ENCODE measurements around the gene TSPAN6.
A peak's percentile ranks its signal among the peaks of the same experiment; 100 is the strongest.

Gene TSPAN6, protein sequence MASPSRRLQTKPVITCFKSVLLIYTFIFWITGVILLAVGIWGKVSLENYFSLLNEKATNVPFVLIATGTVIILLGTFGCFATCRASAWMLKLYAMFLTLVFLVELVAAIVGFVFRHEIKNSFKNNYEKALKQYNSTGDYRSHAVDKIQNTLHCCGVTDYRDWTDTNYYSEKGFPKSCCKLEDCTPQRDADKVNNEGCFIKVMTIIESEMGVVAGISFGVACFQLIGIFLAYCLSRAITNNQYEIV

DNA sequence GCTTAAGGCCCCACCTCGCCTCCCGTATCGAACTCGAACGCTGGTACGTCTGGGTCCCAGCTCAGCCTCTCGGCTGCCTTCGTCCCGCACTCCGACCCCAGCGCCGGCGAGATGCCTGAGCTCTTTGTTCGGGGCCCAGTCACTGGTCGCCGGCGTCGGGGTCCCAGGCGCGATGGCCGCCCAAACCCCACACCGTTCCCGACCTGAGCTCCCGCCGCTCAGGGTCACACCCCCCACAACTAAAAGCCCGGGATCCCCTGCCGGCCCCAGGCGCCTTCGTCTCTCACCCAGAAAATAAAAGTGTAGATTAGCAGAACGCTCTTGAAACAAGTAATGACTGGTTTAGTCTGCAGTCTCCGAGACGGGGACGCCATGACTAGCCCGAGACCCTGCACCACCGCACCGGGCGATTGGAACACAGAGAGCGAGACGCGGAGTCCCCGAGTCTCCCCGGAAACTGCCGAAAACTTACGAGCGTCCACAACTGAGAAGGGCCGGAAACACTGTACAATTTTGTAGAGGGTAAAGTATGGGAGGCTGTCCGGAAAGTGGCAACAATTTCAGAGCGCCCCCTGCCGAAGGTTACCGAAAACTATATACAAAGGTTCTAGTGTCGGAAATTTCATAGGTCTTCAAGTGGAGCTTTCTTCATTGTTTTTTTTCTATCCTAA, at the start of gene TSPAN6:
TSS of gene TSPAN6 (minus strand) at position 486 of the 671 bp plus-strand sequence. CDS start at position 374, 112 bp downstream.
- DNase-seq = peak; percentile 8

DNA sequence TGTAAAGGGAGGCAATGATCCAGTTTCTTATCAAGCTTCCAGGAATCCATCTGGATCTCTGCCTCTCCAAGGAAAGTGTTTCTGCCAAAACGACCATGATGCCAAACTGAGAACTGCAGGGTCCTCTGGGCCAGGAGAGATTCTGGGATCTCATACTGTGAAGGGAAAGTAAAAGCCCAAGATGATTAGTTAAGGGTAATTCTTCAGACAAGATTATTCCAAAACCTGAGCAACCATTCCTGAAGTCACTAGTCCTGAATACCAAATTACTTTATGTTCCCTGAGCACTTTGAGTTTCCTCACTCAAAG, 49.3 kb upstream of the TSPAN6 start:
- no peak for DNase-seq

DNA sequence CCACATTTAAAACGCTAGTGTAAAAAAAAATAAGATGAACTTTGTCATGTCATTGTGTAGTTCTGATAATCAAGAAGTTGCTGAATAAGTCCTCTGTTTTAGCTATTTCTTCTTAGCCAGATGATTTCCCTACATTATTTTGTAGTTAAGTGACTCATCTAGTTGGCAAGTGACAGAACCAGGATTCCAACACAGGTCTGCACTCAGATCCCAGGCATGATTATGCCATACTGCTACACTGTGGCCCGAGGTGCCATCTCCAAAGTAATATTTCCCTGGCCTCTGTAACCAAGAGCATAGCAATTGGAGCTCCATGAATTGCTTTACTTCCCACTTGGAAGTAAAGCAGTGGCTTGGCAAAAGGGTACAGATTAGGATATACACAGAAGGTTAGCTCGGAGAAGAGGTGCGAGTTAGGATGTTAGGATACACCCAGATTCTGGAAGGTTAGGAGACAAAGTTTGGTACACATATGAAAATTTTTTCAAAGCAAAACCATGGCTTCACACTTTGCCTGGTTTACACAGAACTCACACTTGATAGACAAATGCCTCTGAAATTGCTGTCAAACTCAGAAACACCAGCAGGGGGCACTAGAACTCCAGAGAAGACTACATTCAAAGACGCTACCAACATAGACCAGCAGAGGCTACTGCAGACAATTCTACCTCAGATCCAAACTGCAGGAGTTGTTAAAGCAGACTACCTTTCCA, 48.8 kb upstream of the TSPAN6 start:
- DNase-seq = peak; percentile 5

DNA sequence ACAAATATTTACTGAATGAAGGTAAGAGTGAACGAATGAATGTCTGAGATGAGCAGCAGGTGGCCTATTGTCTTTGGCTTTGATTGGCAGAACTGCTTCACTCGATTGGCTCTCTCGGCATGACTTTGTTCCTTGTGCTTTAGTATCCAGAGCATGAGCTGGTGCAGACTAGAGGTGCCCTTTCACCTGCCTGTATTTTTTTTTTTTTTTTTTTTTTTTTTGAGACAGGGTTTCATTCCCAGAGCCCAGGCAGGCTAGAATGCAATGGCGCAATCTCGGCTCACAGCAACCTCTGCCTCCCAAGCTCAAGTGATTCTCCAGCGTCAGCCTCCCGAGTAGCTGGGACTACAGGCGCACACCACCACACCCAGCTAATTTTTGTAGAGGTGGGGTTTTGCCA, 46.3 kb upstream of the TSPAN6 start:
- DNase-seq = no peak

DNA sequence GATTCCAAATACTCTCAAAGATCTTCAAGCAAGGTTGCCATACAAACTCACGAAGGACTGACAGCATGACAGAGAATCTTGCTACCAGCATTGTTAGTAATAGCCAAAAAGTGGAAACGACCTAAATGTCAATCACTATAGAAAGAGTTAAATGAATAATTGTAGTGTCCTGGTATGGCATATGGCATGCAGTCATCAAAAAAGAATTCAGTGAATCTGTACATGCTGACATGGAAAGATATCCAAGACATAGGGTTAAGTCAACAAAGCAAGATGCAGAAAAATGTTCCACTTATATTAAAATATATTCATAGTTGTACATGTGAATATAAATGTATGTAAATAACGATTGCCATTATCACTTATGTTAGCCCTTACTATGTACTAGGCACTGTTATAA, 45.0 kb upstream of the TSPAN6 start:
- no peak for DNase-seq

DNA sequence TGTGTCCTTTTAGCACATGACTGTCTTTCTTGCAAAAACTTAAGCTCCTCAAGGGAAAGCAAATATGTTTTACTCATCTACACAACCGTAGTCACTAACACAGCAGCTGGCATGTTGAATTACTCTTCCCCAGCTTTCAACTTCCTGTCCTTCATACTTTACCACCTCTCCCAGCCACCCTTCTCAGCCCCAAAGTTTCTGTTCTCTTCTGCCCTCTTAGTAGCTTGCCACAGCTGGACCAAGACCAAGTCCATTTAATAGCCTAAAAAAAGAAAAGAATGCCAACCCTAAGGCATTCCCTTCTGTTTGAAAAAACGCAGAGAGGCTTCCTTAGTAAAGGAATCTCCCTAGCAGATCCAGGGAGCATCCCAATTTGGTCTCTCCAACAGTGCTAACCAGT, 44.1 kb upstream of the TSPAN6 start:
- no peak for DNase-seq

DNA sequence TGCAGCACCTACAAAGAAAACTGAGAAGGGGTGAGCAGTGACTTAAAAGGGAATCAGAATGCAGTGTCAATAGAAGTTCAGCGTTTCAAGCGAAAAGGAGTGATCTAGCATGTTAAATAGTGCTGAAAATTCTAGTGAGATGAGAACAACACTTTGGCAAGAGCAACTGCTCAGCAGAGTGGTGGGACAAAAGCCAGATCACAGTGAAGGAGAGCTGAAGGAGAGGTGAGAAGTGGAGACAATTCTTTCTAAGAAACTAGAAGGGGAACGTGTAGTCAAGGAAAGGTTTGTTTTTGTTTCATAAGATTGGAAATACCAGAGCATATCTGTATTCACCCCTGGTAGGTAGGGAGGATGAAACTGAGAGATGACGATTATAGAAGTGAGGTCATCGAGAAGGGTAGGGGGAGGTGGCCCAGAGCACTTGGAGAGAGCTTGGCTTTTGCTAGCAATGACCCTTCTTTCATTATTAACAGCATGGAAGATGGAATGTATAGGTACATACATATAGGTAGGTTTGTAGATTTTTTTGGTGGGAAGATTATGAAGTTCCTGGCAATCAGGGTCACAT, 41.1 kb upstream of the TSPAN6 start:
- no peak for DNase-seq

DNA sequence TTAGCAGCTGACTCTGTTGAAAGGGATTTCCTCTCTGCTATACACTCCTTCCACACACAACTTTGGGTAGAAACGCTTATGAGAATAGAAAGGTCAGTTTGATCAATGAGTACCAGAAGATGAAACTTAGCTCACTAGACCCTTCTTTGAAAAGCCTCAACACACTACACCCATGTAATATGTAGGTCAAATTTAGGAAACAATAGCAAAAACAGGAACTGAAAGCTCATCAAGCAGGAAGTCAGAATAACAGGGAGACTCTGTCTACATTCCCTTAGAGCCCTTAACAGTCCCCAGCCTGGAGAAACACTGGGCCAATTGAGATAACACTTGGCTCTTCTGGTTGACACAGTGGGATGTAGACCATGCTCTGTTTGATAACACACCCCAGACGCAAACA, 38.1 kb upstream of the TSPAN6 start:
- DNase-seq = no peak

DNA sequence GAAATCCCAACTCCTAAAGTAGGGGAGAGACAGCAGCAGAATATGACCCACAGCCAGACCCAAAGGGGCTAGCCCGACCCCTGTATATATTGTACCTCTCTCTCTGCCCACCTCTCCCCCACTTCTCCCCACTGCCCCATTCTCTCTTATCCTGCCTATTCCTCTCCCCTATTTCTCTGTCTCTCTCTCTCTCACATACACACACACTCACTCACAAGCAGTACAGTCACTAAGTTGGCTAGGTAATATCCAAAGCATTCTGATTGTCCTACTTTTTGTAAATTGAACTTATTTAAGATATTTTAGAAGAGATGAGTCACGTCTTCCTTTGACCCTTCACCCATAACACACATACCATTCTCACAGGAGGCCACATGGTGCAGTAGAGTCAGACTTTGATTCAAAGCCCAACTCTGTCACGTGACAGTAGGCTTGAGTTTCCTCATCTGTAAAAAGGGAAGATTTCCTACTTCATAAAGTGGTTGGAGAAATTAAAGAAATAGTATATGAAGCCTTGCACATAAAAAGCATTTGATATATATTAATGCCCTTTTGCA, 36.9 kb upstream of the TSPAN6 start:
- DNase-seq = no peak

DNA sequence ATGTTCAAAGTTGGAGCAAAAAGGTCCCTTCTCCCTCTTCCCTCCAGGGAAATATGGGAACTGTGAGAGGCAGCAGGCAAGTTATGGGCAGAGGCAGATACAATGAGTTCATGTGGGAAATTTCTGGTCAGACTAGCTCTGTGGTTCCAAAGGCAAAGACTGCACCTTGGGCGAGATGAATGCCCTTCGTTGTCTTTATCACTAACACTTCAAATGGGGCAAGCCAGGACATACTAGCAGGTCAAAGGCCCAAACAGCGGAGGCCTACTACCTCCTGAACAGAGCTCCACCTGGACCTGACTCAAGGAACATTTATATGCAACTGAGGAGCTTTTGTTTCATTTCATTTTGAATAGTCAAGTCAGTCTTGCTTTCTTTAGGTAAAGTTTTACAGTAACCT, 36.4 kb upstream of the TSPAN6 start:
- no peak for DNase-seq

DNA sequence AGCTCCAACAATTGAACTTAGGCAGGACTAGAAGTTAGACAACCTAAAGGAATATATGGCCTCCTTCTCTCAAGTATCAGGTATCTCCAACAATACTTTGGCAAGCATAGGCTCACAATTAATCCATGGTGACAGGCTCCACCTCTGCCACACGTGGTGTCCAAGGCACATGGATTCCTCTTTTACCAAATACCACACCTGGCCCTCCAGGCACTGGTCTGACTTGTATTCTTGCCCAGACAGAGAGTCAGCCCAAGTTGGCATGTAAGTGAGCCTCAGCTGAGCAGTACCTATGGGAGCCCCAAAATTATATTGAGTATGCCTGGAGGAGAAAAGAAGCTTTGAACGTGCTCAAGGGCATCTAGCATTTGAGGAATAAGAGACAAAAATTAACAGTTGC, 27.0 kb upstream of the TSPAN6 start:
- DNase-seq = no peak

DNA sequence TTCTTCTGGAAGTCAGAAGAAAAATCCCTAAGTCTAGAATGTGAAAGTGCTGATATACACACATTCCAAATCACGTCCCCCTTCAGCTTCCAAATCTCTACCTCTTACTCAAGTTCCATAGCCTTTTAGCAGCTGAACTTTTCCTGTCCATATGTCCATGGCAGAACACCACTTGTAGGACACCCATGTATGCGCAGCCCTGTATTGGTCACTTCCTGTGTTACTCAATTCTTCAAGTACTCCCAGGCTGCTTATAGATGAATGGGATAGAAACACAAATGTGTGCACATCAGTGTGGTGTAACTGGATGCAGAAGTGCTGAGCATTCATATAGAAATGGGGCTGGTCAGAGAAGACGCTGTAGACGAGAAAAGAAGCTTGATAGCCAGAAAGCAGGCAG, 26.2 kb upstream of the TSPAN6 start:
- DNase-seq = no peak

DNA sequence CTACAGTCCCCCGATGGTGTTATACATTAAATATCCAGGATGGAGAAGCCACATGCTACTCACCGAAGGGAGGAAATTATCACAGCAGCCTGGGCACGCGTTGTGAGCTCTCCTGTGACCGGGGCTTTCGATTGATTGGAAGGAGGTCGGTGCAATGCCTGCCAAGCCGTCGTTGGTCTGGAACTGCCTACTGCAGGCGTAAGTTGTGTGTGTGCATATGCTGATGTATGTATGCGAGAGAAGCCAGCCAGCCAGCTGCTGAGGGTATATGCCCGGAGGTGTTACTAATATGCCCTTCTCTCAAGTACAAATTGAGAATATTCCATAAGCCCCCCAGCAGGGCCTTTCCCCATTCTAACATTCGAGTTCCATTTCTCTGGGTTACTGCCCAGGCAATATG, 25.6 kb upstream of the TSPAN6 start:
- no peak for DNase-seq

DNA sequence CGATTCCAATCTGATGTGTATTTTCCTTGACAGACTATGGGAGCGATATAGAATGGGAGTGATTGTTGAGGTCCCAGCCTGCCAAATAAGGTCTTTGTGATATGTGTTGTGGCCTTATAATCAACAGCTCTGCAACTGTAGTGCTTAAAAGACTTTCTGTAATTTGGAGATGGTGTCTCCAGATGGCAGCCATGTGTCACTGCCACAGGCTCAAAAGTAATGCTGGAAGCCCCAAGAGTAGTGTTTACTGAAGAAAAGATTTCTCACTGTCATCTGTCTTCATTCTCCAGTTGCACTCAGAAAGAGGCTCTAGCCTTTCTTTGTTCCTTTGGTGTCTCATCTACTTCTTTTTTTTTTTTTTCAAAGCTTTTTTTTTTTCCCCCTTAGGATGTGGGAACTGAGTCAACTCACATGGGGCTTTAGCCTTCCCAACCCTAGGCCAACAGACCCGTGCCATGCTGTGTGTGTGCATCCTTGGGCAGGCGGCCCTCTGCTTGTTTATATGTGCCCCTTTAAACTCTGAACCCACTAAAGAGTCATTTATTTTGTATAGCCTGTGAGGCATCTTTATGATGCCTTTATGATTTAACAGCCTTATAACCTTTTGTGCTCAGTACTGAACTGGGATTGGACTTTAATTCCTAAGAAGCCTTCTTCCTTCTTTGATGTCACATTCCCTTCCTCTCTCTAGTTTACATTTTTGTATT, 23.0 kb upstream of the TSPAN6 start:
- no peak for DNase-seq

DNA sequence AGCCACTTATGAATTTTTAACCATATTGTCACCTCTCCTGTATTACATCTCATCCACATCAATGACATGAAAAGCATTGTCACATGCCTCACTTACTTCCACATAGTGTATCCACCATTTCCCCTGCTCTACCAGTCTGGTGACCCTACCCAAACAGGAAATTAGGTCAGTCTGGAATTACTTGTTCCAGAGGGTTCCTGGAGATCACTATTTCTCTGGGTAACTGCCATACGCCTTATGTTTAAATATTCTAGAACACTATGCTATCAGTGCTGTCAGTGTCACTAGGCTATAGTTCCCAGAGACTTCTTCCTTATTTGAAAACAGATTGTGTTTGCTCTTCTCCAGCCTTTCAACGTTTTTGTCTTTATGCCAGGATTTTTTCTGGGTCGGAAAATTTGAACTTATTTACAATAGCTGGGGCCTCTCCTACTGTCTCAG, 22.4 kb upstream of the TSPAN6 start:
- DNase-seq = no peak

DNA sequence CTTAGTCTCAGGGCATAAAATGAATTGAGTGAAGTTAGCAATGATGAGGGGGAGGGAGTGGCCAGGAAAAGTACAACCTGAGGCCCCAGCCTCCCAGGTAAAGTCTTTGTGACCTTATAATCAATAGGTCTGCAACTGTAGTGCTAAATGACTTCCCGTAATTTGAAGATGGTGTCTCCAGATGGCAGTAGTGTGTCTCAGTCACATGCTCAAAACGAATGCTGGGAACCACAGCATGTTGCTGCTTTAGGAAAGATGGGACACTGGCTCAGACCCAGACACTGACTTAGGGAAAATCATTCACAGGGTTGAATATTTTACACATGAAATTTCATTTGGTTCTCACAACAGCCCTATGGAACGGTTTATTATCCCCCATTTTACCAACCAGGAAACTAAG, 17.7 kb upstream of the TSPAN6 start:
- DNase-seq = no peak

DNA sequence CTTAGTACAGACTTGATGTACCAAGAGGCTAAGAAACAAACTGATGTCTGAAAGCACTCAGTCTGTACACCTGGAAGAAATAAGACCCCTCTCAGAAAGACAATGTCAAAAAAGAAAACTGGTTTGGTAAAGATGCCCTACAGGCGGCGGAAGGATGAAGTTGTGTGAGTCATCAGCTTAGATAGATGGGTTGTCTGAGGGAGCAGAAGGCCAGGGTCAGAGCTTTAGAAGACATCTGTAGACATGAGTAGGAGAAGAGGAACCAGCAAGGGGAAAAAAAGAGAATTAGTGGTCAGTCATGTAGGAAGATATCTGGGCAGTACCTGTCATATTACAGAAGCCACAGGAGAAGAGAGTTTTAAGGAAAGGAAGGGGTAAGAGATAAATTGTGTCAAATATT, 15.7 kb upstream of the TSPAN6 start:
- no peak for DNase-seq

DNA sequence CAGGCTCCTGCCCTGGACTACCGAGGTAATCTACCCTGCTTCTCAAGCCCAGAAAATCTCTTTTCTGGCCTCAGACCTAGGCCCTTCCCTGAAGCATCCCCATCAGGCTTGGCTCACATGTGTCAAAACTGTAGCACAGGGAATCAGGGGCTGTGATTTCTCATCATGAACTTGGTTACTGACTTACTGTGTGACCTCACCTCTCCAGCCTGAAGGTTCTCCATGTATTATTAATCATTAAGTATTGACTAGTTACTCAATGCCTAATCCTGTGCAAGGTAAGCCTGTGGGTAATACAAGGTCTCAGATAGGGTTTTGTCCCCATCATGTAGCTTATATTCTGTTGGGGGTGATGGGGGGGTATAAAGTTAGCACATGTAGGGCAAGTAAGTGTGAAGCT, 14.2 kb upstream of the TSPAN6 start:
- DNase-seq = no peak

DNA sequence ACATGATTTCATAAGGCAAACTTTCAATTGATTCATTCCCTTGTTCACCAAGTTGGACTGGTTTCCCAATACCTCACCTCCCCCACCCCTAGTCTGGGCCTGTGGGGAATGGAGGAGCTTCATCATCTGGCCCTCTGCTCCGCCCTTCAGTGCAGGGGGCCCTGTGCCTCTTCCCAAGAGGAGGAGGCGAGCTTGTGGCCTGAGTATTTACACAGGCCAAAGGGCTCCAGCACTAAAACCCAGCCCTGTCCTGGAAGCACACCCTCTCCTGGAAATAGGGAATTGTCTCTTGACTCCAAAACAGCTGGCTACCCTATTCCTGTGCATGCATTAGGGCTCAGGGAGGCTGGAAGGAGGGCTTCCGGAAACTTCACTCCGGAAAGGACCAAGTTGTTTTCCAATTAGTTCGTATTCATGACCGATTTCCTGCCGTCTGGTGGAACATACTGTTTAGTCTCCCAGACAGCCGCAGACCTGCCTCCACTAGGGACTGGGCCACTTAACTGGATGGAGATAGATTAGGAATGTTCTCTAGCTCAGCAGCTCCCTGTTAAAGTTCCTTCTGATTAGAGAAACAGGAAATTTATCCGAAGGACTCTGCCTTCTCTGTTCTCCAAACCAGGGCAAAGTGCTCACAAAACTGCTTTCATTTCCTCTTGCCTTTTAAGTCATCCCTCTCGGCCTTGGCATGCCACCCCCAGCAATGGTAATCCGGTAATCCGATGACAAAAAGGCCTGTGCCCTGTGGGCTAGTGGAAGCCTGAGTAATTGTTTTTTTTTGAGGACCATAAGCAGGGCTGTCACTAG, 13.1 kb upstream of the TSPAN6 start:
- no peak for DNase-seq

DNA sequence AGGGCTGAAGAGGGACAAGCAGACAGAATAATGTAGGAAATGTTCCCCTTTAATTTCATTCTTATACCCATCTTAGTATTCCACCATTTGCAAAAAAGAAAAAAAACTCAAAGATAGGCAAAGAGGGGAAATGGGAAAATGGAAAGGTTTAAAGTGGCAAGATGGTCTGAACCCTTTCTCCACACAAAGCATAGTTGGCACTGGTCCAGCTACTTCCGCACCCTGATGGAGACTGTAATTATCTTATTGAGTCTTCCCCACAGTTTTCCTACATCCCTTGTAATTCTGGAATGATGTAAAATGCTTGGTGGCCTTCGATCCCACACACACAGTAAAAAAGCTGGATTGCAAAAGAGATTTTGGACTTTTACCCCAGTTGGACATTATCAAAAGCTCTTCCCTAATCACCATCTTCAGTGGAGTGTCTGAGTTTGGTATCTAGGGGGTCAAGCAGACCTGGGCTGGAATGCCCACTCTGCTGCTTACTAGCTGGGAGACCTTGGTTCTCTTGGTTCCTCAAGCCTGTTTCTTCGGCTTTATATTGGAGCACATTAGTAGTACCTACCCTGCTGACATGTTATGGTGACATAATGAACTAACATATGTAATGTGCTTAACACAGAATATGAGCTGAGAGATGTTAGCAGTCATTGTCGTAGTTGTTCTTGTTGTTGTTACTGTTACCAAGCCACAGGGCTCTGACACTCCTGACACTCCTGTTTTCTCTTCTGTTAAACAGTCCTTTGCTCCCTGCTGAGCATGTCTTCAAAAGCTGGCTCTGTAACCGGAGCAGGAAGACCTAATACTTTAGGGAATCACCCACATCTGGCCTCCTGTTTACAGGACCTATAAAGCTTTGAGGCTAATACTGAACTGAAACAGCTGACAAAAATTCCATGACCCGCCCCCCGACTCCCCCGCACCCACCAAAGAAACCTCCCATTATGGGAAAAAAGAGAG, 12.1 kb upstream of the TSPAN6 start:
- DNase-seq = no peak

DNA sequence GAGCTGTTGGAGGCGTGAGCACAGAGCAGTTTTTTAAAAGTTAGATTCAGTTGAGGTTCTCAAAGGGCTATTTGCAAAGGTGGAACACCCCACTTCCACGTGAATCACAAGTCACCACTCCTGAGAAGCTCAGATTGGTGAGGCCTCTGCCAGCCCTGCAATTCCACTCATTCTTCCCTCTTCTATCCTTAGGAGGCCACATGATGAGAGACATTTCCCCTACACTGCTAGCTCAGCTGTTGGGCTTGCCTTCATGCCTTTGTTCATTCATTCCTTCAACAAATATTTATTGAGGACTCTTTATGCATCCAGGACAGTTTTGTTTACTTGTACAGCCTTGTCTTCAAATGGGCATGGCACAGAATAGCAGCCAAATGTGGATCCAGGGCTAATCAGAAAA, 11.1 kb upstream of the TSPAN6 start:
- no peak for DNase-seq

Measured in GOT3 (cell line).